Measurements from ENCODE around the gene RASL11A. TPM values are rescaled to one million over a fixed set of nuclear protein-coding genes. Genes with fewer than 3 reads are reported as not detected.
"Not testable (repeated sequence)": the region's sequence is repeated elsewhere in the genome, so short reads cannot be mapped to it uniquely, and the experiment has no call there.

RASL11A gene
- polyA plus RNA-seq, 2 of the 4 experiments (the other 2 are of a cell fraction) = 2.1 to 4.7 TPM

- Histone ChIP-seq H3K4me3 (no peak overlapping the region), H3K4me2 (no peak overlapping the region), H3K9me3 (no peaks in the 10 kb centered on the region), H3K27ac (no peak overlapping the region), H3K4me1 (no peaks in the 10 kb centered on the region)
- ChIA-PET CTCF (interaction anchor here (1.0 to 1.3 kb wide), 2 partner anchors 12 to 350 kb away, joined by 3 to 5 read pairs; no protein-coding TSS in a partner anchor), POLR2A (no interaction called here)
- TF ChIP-seq HOXA7 (CRISPR knock-in tag; IDR thresholded peaks at IDR 0.05) (no peak), ATOH8 (CRISPR knock-in tag; IDR thresholded peaks at IDR 0.05; ENCODE audit: low read depth) (no peak), POLR2AphosphoS2 (conservative IDR thresholded peaks at IDR 0.05; ENCODE audit: low read length) (no peak), HDAC2 (IDR thresholded peaks at IDR 0.05) (no peak), EP300 (IDR thresholded peaks at IDR 0.05) (no peak), PHF8 (IDR thresholded peaks at IDR 0.05; ENCODE audit: borderline replicate concordance, low read depth) (no peak), SREBF2 (IDR thresholded peaks at IDR 0.05) (no peak), HEYL (CRISPR knock-in tag; IDR thresholded peaks at IDR 0.05) (no peak), CEBPB (IDR thresholded peaks at IDR 0.05) (no peak), CBX8 (IDR thresholded peaks at IDR 0.05) (no peak), CTCF (IDR thresholded peaks at IDR 0.05) (no peak), REST (IDR thresholded peaks at IDR 0.05) (no peak), NPAS2 (CRISPR knock-in tag; IDR thresholded peaks at IDR 0.05; ENCODE audit: borderline replicate concordance) (no peak), ESRRA (IDR thresholded peaks at IDR 0.05; ENCODE audit: borderline replicate concordance, low read length) (no peak), USF2 (IDR thresholded peaks at IDR 0.05) (no peak), GATA3 (IDR thresholded peaks at IDR 0.05; ENCODE audit: borderline replicate concordance) (no peak)
- ATAC-seq = no peak
- FAIRE-seq = no peak
- 94% methylated on average over 5 of the region's 8 CpGs for WGBS (ENCODE audit: missing lambda C conversion rate)
- no peak for DNase-seq (ENCODE audit: low read depth in 1 of 2, low spot score in 1 of 2)
Observed at GRCh38 chr13:27296496-27296895, 25.9 kb downstream of the RASL11A start.

DNA sequence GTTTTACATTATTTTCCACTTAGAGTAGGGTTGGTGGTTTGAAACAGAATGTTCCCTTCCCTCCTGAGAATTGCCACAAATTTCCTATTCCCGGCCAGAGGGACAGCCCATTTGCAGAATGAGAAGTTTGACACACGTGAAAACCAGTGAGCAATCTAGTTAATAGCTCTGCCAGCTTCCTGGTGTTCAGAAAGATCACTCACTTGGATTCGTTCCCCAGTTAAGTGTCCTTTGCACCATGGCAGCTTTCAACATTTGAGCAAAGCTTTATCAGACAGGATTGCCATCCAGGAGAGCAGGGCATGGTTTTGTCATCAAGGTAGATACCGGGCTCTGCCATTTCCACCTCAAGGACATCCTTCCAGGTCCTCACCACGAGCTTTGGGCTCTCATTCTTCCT lies 28.2 kb downstream of the RASL11A start:
- Histone ChIP-seq H3K4me3 (no peak overlapping the region), H3K9me3 (no peaks in the 10 kb centered on the region), H3K4me1 (no peaks in the 10 kb centered on the region), H3K4me2 (no peak overlapping the region), H3K27ac (no peak overlapping the region)
- FAIRE-seq = no peak
- ChIA-PET CTCF (interaction anchor here (0.8 to 1.5 kb wide), 4 partner anchors 15 to 353 kb away, joined by 3 to 4 read pairs (median 3); no protein-coding TSS in a partner anchor), POLR2A (no interaction called here)
- no peak for DNase-seq (ENCODE audit: low read depth in 1 of 2, low spot score in 1 of 2)
- no peak for TF ChIP-seq USF2 (IDR thresholded peaks at IDR 0.05)
- TF ChIP-seq ZFP36 (IDR thresholded peaks at IDR 0.05; ENCODE audit: borderline replicate concordance, partially characterized antibody) = no peak
- TF ChIP-seq HDAC2 (IDR thresholded peaks at IDR 0.05) = no peak
- no peak for TF ChIP-seq HOXB5 (CRISPR knock-in tag; IDR thresholded peaks at IDR 0.05)
- no peak for TF ChIP-seq HOXB13 (CRISPR knock-in tag; IDR thresholded peaks at IDR 0.05; ENCODE audit: low read depth)
- no peak for TF ChIP-seq ZC3H11A (IDR thresholded peaks at IDR 0.05)
- no peak for TF ChIP-seq ZSCAN20 (CRISPR knock-in tag; IDR thresholded peaks at IDR 0.05)
- no peak for TF ChIP-seq HOXA7 (CRISPR knock-in tag; IDR thresholded peaks at IDR 0.05)
- TF ChIP-seq CHD4 (IDR thresholded peaks at IDR 0.05; ENCODE audit: borderline replicate concordance) = no peak
- WGBS (ENCODE audit: missing lambda C conversion rate) = 20% methylated on average over 5 of the region's 5 CpGs
- ATAC-seq = no peak

DNA sequence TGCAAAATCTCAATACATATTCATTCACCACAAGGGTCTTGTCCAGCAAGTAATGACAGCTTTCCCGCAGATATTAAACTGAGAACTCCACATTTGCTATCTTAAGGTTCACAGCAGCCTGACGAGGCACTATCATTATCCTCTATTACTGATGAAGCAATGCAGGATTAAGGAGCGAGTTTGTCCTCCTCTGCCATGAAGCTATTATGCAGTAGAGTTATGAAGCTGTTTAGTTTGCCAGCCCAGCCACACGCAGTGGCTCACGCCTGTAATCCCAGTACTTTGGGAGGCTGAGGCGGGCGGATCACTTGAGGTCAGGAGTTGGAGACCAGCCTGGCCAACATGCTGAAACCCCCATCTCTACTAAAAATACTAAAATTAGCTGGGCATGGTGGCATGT lies 29.8 kb downstream of the RASL11A start:
- H3K4me3 ChIP-seq; POLR2A ChIA-PET; FAIRE-seq; H3K27ac ChIP-seq; DNase-seq (ENCODE audit: low read depth in 1 of 2, low spot score in 1 of 2); ATAC-seq; H3K4me1 ChIP-seq; H3K9me3 ChIP-seq; H3K4me2 ChIP-seq: not testable (repeated sequence)
- CTCF ChIA-PET = interaction anchor here (0.9 to 1.8 kb wide), 5 partner anchors 16 to 315 kb away, joined by 3 to 4 read pairs (median 3); partner anchors contain the start of gene RASL11A
- 77% methylated on average over 3 of the region's 7 CpGs for WGBS (ENCODE audit: missing lambda C conversion rate)

Data from A549 (cell line).